Esophagus muscularis mucosa (tissue), 4 donors: Measurements from ENCODE around the gene PPP1R12C. TPM values are rescaled to one million over a fixed set of nuclear protein-coding genes. Genes with fewer than 3 reads are reported as not detected.

Experiments
- DNase-seq: peaks from one replicate; pipeline ENCODE4 v3.0.0-alpha.2; 2017; ENCODE audit errors: extremely low spot score
- H3K27ac ChIP-seq, 4 donors: fragments of 200-600 bp; sonication (generic); replicated peaks in 1 of 4; 1 replicate in 3 of 4; 2 replicates in 1 of 4; pipeline ENCODE4 v1.5.1; 2016 to 2019; ENCODE audit warnings: mild to moderate bottlenecking in 1 of 4
- H3K27me3 ChIP-seq, 4 donors: fragments of 200-600 bp; sonication (generic); one replicate each; pipeline versions ENCODE4 v1.5.1 to v1.6.0; 2016 to 2019
- H3K36me3 ChIP-seq, 4 donors: fragments of 200-600 bp; sonication (generic); one replicate each; pipeline ENCODE4 v1.5.1; 2016 to 2019
- H3K4me1 ChIP-seq, 4 donors: fragments of 200-600 bp; sonication (generic); one replicate each; pipeline ENCODE4 v1.5.1; 2016 to 2019
- H3K4me3 ChIP-seq, 4 donors: fragments of 200-600 bp; sonication (generic); 1 replicate in 2 of 4; 2 replicates in 2 of 4; pipeline ENCODE4 v1.5.1; 2016 to 2019; ENCODE audit warnings: mild to moderate bottlenecking in 4 of 4, moderate library complexity in 1 of 4
- H3K9me3 ChIP-seq, 4 donors: fragments of 200-600 bp; sonication (generic); 1 replicate in 3 of 4; 2 replicates in 1 of 4; pipeline ENCODE4 v1.5.1; 2016 to 2019
- EP300 ChIP-seq: sonication (generic); formaldehyde crosslinking; IDR thresholded peaks from one replicate; pipeline ENCODE4 v1.6.1; 2017; ENCODE audit warnings: antibody characterized with exemption
- POLR2A ChIP-seq: fragments of 450-650 bp; IDR thresholded peaks from one replicate; pipeline ENCODE4 v1.6.1; 2017; ENCODE audit warnings: antibody characterized with exemption, moderate library complexity, mild to moderate bottlenecking, low read depth
- POLR2AphosphoS5 ChIP-seq, 2 donors: sonication (generic); formaldehyde crosslinking; IDR thresholded peaks; one replicate each; pipeline ENCODE4 v1.6.1; 2017; ENCODE audit warnings: antibody characterized with exemption in 2 of 2
- WGBS: methylation state at CpG from one replicate; pipeline ENCODE4 v1.1.5; 2018; 5-methylcytosine and 5-hydroxymethylcytosine counted together
- intact Hi-C: fragments of 100-400 bp; cut with DNase I; formaldehyde crosslinking; loops from one replicate; pipeline ENCODE4 v1.15.1; 2023
- total RNA-seq, 4 donors: library from RNA; depleted of rRNA; stranded (reverse); fragments of >200 nt; gene quantifications; one replicate each; pipeline versions ENCODE4 v1.1.0 to v1.2.1, GENCODE V29; 2016
- TF ChIP-seq, protein P1 (sequence below), 3 experiments: fragments of 200-600 bp in 2 of 3; fragments of 450-650 bp in 1 of 3; sonication (generic) in 2 of 3; IDR thresholded peaks; one replicate each; pipeline ENCODE4 v1.5.1; 2017 to 2019; ENCODE audit warnings: antibody characterized with exemption in 3 of 3, mild to moderate bottlenecking in 2 of 3, moderate library complexity in 1 of 3

PPP1R12C gene
- total RNA-seq, 4 donors from 2014 or later = 257 to 451 (median 351) TPM

DNA sequence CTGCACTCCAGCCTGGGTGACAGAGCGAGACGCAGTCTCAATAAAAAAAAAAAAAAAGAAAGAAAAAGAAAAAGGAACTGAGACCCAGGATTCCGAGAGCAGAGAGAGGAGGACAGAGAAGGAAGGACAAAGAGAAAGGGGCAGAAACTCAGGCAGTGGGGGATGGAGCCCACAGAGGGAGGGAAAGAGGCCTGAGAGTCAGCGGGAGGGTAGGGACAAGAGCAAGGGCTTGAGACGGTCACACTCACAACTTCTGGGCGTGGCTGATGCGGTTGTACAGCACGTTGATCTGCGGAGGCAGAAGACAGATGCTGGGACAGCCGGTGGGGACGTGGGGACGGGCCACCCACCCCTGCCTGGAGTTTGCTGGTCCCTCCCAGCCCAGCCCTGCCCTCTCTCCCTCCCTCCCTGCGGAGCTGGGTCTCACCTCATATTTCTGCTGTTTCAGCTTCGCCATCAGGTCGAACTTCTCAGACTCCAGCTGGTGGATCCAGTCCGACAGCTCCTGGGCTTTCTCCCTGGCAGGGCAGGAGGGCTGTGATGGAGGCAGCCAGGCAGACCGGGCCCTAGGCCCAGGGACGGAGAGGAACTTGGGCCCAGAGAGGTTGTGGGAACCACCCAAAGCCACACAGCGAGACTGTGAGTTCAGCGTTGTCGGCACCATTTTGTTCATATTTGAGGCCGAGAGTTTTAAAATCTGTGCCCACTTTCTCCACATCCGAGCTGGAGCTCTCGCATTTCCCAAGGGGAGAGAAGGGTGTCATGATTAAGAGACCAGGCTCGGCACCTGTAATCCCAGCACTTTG lies 16.4 kb upstream of the PPP1R12C start:
- intact Hi-C loops = no loop called here
- no peak overlapping the region for H3K27ac ChIP-seq
- no peak for DNase-seq
- H3K36me3 ChIP-seq = peaks cover 0 to 7% (median 0%) of the 10 kb centered on the region in 4 donors
- H3K9me3 ChIP-seq = no peaks in the 10 kb centered on the region
- H3K27me3 ChIP-seq = peaks cover 0 to 89% (median 12%) of the 10 kb centered on the region in 4 donors
- no peak overlapping the region for H3K4me3 ChIP-seq
- H3K4me1 ChIP-seq = no peaks in the 10 kb centered on the region
- TF ChIP-seq, protein P1, sequence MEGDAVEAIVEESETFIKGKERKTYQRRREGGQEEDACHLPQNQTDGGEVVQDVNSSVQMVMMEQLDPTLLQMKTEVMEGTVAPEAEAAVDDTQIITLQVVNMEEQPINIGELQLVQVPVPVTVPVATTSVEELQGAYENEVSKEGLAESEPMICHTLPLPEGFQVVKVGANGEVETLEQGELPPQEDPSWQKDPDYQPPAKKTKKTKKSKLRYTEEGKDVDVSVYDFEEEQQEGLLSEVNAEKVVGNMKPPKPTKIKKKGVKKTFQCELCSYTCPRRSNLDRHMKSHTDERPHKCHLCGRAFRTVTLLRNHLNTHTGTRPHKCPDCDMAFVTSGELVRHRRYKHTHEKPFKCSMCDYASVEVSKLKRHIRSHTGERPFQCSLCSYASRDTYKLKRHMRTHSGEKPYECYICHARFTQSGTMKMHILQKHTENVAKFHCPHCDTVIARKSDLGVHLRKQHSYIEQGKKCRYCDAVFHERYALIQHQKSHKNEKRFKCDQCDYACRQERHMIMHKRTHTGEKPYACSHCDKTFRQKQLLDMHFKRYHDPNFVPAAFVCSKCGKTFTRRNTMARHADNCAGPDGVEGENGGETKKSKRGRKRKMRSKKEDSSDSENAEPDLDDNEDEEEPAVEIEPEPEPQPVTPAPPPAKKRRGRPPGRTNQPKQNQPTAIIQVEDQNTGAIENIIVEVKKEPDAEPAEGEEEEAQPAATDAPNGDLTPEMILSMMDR (IDR thresholded peaks at IDR 0.05) = no peak
- no peak for TF ChIP-seq EP300
- TF ChIP-seq POLR2A = no peak
- TF ChIP-seq POLR2AphosphoS5 (IDR thresholded peaks at IDR 0.05) = no peak
- 61% methylated on average over 22 of the region's 25 CpGs for WGBS

DNA sequence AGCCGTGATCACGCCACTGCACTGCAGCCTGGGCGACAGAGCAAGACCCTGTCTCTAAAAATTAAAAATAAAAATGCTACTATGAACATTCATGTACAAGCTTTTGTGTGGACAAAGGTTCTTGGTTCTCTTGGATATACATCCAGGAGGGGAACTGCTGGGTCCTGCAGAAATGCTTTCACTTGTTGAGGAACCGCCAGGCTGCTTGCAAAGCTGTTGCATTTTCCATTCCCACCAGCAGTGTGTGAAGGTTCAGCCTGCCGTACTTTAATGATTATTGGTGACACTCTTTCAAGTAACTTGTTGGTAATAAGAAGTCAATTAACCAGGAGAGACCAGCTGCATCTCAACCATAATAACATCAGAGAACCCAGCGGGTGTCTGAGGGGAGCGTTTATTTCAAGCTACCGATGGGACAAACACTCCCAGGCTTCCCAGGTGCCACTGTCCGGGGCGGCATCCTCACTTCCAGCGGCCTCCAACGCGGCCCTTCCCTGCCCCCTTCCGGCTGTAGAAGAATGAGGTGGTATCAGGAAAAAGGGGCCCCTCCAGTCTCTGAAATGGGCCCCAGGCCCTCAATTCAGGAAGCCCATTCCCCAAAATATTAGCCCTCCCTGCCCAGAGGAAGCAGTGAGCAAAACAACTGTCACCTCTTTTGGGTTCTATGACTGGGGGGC lies 15.2 kb upstream of the PPP1R12C start:
- Histone ChIP-seq H3K4me1 (no peaks in the 10 kb centered on the region), H3K9me3 (no peaks in the 10 kb centered on the region), H3K4me3 (no peak overlapping the region), H3K27me3 (peaks cover 0 to 77% (median 12%) of the 10 kb centered on the region in 4 donors), H3K27ac (no peak overlapping the region), H3K36me3 (peaks cover 0 to 7% (median 0%) of the 10 kb centered on the region in 4 donors)
- 42% methylated on average over 13 of the region's 14 CpGs for WGBS
- no peak for TF ChIP-seq EP300
- TF ChIP-seq, protein P1 (IDR thresholded peaks at IDR 0.05) = peak in 2 of 3 experiments; percentile 14 to 19
- intact Hi-C loops = no loop called here
- DNase-seq = no peak

DNA sequence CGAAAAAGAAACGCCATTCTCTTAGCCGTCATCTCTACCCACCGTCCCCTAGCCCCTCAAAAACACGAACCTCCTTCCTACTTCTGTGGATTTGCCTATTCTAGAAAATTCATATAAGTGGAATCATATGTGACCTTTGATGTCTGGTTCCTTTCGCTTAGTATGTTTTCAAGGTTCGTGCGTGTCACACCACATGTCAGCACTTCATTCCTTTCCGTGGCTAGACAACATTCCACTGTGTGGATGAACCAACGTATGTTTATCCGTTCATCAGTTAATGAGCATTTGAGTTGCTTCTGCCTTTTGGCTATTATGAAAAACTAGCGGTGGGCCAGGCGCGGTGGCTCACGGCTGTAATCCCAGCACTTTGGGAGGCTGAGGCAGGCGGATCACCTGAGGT lies 14.0 kb upstream of the PPP1R12C start:
- Histone ChIP-seq H3K4me3 (no peak overlapping the region), H3K27ac (no peak overlapping the region), H3K9me3 (no peaks in the 10 kb centered on the region), H3K36me3 (peaks cover 0 to 7% (median 0%) of the 10 kb centered on the region in 4 donors), H3K27me3 (peaks cover 0 to 69% (median 8%) of the 10 kb centered on the region in 4 donors), H3K4me1 (no peaks in the 10 kb centered on the region)
- WGBS = 70% methylated on average over 10 of the region's 16 CpGs
- intact Hi-C loops = no loop called here
- TF ChIP-seq POLR2A (no peak), EP300 (no peak), POLR2AphosphoS5 (IDR thresholded peaks at IDR 0.05) (no peak)
- TF ChIP-seq, protein P1 (IDR thresholded peaks at IDR 0.05) = no peak
- no peak for DNase-seq

DNA sequence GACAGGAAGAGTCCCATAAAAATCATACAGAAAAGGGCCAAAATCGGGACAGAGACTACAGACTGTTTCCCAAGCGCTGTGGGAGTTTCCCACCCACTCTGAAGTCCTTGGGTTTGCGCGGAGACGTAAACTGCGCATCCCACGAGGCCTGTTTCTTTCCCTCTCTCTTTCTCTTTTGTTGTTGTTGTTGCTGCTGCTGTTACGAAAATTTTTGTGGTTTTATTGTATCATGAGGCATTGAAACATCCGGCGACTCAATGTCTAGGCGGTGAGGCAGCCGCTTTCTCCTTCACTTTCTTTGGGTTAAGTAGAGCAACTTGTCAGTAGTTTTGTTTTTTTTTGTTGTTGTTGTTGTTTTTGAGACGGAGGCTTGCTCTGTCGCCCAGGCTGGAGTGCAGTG lies 1.6 kb upstream of the PPP1R12C start:
- intact Hi-C loops = loop anchor here (10.0 kb wide), 1 partner anchor 536 kb away; the partner anchor contains the start of gene U2AF2
- TF ChIP-seq POLR2AphosphoS5 (IDR thresholded peaks at IDR 0.05) (no peak), POLR2A (no peak), EP300 (no peak)
- TF ChIP-seq, protein P1 (IDR thresholded peaks at IDR 0.05) = no peak
- WGBS = 82% methylated on average over 14 of the region's 14 CpGs
- no peak for DNase-seq
- no peaks in the 10 kb centered on the region for H3K36me3 ChIP-seq
- no peaks in the 10 kb centered on the region for H3K9me3 ChIP-seq
- H3K27ac ChIP-seq = no peak overlapping the region
- H3K27me3 ChIP-seq = peaks cover 0 to 9% (median 0%) of the 10 kb centered on the region in 4 donors
- H3K4me3 ChIP-seq = no peak overlapping the region
- peaks cover 30 to 39% (median 35%) of the 10 kb centered on the region in 4 donors for H3K4me1 ChIP-seq
